ENCODE data around the gene SLC12A5.
"Not testable (repeated sequence)": the region's sequence is repeated elsewhere in the genome, so short reads cannot be mapped to it uniquely, and the experiment has no call there.

SLC12A5 gene

DNA sequence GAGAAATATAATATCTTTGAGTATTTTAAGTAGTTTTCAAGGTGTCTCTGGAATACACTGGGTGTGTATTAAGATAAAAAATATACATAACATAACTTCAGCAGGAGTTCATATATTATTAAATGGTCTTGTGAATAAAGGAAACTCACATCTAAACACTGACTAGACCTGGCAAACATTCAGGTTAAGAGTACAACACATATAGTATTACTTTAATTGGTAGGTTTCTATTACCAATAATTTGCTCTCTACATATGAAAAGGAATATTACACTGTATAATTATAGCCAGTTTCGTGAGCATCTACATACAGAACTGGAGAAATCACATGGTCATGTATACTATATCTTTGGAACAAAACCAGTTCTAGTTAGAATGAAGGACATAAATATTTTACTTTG lies 52.1 kb downstream of the SLC12A5 start:
- DNase-seq (ENCODE audit: low read depth) = no peak

DNA sequence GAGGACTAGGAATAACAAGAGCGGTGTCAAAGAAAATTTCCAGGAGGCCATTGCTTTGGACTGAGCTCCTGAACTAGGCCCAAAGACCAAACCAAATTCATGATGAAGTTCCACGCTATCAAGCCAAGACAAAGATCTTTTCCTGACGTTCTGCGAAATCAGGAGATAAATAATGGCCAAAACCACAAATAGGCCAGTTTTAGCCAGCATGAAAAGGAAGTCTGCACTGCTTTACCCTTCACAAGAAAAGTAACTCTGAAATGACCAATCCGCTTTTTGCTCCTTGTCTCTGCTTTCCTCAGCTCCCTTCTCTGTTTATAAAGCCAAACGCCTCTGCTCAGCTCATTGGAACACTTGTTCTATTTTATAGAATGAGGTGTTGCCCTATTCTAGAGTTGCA lies 54.1 kb downstream of the SLC12A5 start:
- DNase-seq (ENCODE audit: low read depth) = no peak

DNA sequence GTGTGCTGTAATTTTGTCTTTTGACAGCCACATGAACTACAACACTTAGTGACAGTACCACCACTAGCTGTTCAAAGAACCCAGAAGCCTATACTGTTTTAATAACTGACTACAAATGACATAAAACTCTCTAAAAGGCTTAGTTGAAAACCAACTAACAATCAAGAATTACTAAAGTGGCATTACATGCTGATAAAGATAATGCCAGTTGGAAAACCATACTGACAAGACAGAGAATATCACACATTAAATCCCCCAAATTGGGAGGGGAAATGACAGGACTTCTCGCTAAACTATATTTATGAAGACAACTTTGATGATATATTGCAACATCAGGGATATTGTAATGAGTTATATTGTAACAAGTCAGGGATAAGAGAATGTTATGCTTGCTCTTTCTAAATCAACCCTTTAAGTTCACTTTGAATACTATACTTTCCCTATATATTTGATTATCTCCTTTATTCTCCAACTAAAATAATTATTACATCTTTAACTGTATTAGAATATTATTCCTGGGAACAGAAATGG lies 54.6 kb downstream of the SLC12A5 start:
- no peak for DNase-seq (ENCODE audit: low read depth)

DNA sequence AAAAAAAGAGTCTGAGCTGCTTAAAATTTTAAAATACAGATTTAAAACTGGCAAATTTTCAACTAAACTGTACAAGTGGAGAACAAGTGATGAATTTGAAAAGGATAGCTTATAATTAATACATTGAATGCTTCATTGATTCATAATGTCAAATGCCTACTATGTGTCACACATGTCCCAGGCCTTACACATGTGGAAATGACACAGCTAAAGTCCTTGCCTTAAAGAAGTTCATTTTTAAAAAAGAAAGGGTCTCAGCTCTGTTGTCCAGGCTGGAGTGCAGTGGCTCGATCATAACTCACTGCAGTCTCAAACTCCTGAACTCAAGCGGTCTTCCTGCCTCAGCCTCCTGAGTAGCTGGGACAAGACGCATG lies 55.8 kb downstream of the SLC12A5 start:
- no peak for DNase-seq (ENCODE audit: low read depth)

DNA sequence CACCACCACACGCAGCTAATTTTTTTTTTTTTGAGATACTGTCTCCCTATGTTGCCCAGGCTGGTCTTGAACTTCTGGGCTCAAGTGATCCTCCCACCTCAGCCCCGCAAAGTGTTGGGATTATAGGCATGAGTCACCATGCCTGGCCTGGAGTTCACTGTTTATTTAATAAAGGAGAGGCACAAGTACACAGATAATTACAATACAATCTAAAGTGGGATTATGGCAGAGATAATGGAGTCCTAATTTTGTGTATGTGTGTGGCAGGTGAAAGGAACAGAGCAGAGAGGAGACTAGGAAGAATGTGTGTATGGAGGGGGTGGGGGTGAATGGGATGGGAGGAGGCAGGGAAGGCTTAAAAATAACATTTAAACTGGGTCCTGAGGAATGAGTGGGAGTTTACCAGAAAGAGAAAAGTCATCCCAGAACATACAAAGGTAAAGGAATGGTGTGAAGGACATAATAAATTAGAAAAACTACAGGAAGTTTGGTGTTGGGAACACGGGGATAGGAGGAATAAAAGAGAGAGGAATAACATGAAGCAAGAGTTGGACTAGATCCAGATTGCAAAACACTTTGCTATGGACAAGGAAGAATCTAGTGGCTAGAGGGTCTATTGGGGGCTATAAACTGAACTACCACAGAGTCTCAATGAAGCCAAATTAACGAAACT lies 56.3 kb downstream of the SLC12A5 start:
- no peak for DNase-seq (ENCODE audit: low read depth)

DNA sequence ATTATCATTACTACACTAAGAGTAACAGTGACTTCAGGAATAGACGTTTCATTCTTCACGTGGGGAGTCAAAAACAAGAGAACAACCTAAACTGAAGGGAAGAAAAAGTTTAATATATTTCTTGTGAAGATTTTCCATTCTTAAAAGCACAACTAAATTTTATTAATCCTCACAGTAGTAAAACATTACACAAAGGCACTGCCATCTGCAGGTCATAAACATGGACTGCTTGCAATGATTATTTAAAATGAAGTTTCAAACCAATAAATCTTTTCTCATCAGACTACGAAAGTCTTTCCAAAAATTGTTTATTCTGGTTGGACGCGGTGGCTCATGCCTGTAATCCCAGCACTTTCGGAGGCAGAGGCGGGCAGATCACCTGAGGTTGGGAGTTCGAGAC lies 58.1 kb downstream of the SLC12A5 start:
- DNase-seq (ENCODE audit: low read depth) = no peak

DNA sequence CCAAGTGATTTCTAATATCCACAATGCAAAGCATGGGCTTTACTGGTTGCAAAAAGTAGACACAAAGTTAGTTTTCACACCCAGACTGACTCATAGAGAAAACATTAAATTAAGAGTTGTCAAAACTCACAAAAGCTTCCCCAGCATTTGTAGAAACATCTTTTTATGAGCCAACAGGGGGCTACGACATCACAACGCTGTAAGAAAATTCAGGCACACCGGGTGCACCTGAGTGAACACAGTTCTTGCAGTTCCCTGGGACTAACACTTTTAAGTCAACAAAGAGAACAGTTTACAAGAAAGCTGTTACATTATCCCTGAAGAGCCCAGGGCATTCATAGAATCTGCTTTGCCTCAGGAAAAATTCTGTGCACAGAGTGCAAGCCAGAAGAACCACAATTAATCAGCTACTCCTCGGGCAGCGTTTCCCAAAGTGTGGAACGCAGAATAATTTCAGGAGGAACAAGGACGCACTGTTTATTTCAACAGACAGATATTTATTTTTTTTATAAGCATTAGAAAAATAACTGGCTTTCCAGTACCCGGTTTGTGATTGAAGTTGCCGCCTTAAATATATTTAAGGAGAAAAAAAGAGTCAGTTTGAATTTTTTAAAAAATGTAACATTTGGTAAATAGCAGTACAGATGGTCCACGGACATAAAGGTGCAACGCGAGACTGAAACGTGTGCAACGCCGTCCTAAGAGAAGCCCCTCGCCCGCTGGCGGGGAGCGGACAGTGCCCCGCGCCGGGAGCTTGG lies 59.6 kb downstream of the SLC12A5 start:
- DNase-seq (ENCODE audit: low read depth) = no peak

DNA sequence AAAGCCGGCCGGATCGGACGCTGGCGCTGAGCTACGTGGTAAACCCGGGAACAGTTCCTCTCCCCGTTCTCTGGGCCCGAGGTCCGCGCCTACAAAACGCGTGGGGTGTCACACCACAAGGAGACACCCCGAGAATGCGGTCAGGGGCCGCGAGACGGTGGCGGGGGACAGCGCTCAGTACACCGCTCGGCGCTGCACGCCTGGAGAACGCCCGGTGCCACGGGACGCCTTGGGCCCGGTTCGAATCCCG lies 60.1 kb downstream of the SLC12A5 start:
- DNase-seq (ENCODE audit: low read depth) = no peak

DNA sequence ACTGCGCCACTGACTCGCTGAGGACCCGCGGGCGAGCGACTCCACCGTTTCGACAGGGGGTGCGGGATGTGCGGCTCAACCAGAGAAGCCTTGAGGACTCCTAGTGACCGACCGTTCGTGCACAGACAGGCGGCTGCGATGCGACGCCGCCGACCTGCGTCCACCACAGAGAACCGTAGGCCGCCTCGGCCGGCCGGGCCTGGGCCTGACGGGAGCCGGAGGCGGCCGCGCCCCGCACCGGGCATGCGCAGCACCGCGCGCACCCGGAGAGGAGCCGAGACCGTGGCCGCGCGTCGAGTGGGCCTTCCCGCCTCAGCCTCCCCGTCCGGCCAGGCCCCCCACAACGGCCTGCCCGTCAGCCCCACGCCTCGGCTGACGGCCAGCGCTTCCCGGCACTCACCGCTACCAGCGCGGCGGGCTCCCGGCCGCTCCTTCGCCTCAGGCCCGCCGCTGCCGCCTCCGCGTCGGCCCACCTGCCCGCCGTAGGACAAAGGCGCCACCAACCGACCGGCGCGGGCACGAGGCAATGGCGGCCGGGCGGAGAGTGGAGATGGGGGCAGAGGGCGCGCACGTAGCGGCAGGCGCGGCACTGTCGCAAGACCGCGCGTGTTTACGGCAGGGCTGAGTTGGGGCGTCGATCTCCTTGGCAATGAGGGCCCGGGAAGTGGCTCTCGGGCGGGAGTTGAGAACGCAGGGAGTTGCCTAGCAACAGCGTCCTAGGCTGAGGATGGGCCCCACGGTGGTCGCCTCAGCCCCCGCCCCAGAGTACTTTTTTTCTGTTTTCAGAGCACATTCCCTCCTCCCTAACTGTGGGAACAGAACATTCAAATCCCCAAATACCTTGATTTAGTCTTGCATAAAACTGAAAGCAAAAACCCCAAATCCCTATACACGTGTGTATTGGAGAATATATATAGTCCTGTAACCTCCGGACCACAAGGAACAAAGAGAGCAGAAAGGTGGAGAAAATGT lies 60.7 kb downstream of the SLC12A5 start, which contains the start of gene NCOA5:
Gene NCOA5 (minus strand): TSS at position 546 of the 972 bp plus-strand sequence. CDS start 10,538 bp downstream, outside the sequence.
- DNase-seq (ENCODE audit: low read depth) = peak; percentile 91

DNA sequence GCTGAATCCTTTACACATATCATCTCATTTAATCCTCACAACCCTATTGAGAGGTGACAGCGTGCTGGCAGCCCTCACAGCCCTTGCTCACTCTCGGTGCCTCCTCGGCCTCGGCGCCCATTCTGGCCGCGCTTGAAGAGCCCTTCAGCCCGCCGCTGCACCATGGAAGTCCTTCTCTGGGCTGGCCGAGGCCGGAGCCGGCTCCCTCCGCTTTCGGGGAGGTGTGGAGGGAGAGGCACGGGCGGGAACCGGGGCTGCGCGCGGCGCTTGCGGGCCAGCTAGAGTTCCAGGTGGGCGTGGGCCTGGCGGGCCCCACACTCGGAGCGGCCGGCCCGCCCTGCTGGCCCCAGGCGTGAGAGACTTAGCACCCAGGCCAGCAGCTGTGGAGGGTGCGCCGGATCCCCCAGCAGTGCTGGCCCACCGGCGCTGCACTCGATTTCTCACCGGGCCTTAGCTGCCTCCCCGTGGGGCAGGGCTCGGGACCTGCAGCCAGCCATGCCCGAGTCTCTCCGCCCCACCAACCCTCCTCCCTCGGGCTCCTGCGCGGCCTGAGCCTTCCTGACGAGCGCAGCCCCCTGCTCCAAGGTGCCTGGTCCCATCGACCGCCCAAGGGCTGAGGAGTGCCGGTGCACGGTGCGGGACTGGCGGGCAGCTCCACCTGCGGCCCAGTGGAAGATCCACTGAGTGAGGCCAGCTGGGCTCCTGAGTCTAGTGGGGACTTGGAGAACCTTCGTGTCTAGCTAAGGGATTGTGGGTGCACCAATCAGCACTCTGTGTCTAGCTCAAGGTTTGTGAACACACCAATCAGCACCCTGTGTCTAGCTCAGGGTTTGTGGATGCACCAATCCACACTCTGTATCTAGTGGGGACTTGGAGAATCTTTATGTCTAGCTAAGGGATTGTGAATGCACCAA lies 62.9 kb downstream of the SLC12A5 start:
- DNase-seq (ENCODE audit: low read depth) = not testable (repeated sequence)

DNA sequence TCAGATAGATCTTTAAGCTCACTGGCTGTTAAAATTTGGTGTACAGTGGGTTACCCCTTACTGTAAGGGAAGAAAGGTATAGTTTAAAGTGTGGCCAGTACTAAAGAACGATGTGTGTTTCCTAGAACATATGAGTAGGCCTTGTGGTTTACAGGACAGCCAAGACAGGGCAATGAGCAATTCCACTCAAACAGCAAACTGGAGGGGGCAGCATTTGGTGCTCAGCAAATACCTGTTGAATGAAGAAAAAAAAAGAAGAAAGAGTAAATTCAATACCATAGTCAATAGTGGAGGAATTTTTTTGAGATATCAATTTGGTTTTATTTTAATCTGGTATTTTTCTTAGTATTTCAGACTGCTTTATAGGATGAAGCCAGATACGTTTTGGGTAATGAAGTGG lies 64.5 kb downstream of the SLC12A5 start:
- no peak for DNase-seq (ENCODE audit: low read depth)

DNA sequence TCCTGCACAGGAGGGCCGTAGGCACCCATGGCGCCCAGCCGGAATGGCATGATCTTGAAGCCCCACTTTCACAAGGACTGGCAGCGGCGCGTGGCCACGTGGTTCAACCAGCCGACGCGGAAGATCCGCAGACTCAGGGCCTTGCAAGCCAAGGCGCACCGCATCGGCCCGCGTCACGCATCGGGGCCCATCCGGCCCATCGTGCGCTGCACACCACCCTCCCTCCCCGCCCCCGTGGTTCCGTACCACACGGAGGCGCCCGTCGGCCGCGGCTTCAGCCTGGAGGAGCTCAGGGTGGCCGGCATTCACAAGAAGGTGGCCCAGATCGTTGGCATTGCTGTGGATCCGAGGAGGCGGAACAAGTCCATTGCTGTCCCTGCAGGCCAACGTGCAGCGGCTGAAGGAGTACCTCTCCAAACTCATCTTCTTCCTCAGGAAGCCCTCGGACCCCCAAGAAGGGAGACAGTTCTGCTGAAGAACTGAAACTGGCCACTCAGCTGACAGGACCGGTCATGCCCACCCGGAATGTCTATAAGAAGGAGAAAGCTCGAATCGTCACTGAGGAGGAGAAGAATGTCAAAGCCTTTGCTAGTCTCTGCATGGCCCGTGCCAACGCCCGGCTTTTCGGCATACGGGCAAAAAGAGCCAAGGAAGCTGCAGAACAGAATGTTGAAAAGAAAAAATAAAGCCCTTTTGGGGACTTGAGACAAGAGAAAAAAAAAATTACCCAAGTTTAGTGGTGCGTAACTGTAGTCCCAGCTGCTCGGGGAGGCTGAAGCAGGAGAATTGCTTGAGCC lies 70.7 kb downstream of the SLC12A5 start:
- no peak for DNase-seq (ENCODE audit: low read depth)

DNA sequence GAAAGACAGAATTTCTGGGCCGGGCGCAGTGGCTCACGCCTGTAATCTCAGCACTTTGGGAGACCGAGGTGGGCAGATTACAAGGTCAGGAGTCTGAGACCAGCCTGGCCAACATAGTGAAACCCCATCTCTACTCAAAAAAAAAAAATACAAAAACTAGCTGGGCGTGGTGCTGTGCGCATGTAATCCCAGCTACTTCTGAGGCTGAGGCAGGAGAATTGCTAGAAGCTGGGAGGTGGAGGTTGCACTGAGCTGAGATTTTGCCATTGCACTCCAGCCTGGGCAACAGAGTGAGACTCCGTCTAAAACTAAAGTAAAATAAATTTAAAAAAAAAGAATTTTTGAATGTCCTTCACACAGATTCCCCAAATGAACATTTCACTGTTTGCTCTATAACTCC lies 71.4 kb downstream of the SLC12A5 start:
- DNase-seq (ENCODE audit: low read depth) = not testable (repeated sequence)

DNA sequence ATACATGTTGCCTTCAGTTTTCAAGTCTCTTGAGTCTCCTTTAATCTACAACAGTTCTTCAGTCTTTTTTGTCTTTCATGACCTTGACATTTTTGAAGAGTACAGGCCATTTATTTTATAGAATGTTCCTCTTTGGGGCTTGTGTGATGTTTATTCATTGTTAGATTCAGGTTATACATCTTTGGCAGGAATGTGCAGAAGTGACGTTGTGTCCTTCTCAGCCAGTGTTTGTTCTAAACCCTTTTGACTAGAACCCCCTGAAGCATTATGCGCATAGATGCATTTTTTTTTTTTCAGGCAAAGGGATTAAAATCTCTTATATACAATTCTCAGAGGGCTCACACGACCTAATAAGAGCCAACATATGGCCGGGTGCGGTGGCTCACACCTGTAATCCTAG lies 72.0 kb downstream of the SLC12A5 start:
- no peak for DNase-seq (ENCODE audit: low read depth)

DNA sequence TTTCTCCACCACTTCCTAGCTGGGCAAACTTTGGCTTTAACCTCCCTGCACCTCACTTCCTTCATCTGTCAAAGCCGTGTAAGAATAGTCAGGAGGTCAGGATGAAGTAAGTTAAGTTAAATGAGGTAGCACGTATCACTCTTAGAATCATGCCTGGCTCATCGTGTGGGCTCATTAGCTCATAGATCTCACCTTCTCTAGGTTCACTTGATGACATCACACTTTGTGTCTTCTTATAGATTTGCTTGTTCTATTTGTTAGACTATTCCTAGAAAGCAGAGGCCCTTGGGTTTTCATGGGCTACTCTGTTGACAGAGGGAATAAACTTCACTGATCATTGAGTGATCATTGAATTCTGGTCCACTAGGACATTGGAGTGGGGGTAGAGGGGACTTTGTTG lies 72.9 kb downstream of the SLC12A5 start:
- DNase-seq (ENCODE audit: low read depth) = no peak

DNA sequence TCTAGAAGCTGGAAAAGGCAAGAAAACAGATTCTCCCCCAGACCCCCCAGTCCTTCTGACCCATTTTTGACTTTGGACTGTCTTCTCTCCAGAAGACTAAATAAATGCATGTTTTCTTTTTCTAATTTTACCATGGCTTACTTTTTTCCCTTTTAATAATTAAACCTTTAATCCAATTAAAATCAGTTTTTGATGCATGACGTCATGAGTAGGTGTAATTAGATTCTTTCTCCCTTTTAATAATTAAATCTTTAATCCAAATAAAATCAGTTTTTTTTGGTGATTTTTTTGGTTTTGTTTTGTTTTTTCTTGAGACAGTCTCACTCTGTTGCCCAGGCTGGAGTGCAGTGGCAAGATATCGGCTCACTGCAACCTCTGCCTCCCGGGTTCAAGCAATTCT lies 73.9 kb downstream of the SLC12A5 start:
- no peak for DNase-seq (ENCODE audit: low read depth)

DNA sequence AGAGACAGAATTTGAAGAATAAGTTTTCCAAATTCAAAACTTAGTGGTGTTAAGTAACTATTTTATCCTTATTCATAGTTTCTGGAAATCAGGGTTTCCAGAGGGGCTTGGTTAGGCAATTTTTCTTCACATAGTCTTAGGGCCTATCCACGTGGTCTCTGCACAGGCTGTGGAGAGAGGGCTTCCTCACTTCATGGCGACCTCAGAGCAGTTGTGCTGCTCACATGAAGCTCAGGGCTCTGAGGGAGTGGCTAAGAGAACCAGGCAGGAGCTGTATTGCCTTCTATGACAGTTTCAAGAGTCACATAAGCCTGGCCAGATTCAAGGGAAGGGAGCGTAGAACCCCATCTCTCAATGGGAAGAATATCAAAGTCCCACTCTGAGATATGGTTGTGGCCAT lies 75.2 kb downstream of the SLC12A5 start:
- no peak for DNase-seq (ENCODE audit: low read depth)

DNA sequence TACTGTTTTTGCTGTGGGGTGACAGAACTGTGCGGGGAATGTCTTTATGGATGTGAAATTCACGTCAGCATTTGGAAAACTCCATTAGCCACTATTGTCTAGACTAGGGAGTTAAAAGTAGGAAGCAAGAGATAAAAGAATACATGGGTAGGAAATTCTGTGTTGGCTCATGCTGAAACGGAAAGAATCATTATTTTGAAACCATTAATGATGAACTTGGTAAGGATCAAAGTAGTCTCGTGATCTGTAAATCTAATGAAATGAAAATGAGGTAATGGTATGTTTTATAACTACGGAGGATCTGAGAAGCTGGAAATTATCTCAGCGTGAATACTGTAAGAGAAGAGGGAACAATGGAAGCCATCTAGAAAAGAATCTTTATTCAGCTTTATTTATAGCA lies 78.0 kb downstream of the SLC12A5 start:
- no peak for DNase-seq (ENCODE audit: low read depth)

DNA sequence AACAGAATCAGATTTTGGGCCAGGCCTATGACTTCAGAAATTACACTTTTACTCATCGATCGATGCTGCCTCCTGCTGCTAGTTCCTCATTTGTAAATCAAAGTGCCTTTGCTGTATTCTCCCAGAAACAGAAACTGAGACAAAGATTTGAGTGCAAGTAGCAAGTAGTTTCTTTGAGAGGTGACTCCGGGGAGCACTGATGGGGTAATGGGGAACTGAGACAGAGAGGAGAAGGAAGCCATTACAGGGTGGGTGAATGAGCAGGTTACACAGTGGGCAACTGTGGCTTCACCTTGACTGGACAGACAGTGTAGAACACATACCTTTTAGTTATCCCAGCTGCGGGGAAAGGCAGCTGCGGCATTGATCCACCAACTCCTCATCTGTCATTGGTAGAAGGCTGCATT lies 79.4 kb downstream of the SLC12A5 start:
- no peak for DNase-seq (ENCODE audit: low read depth)

DNA sequence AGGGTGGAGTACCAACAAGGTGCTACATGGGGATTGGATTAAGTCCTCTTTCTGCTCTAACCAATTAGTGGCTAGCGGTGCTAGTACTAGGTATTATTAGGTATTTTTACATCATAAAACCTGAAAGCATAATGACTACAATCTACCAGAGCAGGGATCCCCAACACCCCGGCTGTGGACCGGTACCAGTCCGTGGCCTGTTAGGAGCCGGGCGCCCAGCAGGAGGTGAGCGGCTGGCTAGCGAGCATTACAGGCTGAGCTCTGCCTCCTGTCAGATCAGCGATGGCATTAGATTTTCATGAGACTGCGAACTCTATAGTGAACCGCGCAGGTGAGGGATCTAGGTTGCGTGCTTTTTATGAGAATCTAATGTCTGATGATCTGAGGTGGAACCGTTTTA lies 80.0 kb downstream of the SLC12A5 start:
- no peak for DNase-seq (ENCODE audit: low read depth)

All from fibroblast of the conjunctiva (primary cell).